GM19099 (cell line): ENCODE results near the gene NHLRC1.

Source experiments
- POLR2A ChIP-seq: IDR thresholded peaks from 3 replicates; pipeline ENCODE4 v1.6.1; 2011; ENCODE audit warnings: low read depth; ENCODE audit not compliant: insufficient read length; ENCODE audit errors: extremely low read depth

The NHLRC1 gene

GRCh38 chr6:18148304-18149025, 26.0 kb upstream of the NHLRC1 start:
- TF ChIP-seq POLR2A: no peak

DNA sequence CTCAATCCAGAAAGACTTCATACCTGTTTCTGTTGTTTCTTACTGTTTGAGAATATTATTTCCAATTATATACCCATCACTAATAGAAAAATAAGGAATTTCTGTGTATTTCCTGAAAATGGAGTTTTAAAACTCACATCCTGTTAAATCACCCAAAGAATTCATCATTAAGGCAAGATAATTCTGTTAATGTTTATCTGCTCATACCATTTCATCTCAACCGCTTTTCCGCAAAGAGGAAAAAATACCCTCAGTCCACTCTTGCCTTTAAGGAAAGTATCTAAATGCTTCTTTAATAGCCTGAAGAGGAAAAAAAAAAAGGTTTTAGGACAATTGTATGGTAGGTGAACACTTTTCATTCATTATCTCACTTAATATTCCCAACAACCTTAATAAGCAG, 25.1 kb upstream of the NHLRC1 start:
- TF ChIP-seq POLR2A: no peak

- TF ChIP-seq POLR2A: no peak
These were observed 24.7 kb upstream of the NHLRC1 start for GRCh38 chr6:18147160-18147559.

DNA sequence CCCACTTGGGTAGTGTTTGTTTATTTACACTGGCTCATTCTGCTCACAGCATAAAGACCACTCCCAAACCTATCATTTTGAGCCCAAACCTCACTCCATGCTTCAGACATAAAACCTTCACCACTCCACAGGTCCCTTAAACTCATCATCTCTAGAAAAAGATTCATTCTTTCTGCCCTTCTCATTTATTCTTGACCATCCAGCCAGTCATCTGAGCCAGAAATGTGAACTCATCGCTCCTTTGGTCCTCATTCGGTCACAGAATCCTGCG, 20.0 kb upstream of the NHLRC1 start:
- no peak for TF ChIP-seq POLR2A

DNA sequence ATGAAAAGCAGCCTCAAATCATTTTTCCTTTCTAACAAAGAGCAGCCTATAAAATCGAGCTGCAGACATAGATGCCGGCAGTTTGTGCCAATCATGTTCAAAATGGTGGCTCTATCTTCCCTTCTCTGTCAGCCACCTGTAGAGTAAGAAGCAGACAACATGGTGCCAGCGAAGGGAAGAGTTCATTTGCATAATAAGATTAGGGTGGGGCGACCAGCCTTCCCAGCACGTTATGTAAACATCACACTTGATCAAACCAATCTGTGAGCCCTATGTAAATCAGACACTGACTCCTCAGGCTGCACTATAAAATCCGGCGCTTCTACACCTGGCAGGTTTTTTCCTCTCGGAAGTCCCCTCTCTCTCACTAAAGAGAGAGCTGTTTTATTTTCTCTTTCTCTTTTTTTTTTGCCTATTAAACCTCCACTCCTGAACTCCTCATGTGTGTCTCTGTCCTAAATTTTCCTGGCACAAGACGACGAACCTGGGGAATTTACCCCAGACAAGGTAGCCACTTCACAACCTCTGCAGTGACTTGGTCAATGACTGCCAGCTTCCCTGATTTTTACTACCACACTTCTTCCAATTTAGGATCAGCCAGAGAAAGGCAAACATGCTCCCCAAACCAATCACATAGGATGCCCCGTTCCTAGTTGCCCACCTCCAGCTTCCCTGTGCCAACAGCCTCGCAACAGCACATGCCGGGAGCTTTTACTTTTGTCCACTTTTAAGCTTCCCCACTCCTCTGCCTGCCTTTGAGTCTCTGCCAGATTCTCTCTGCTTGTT, 19.5 kb upstream of the NHLRC1 start:
- TF ChIP-seq POLR2A: no peak

GRCh38 chr6:18139935-18140621, 17.6 kb upstream of the NHLRC1 start:
- no peak for TF ChIP-seq POLR2A

DNA sequence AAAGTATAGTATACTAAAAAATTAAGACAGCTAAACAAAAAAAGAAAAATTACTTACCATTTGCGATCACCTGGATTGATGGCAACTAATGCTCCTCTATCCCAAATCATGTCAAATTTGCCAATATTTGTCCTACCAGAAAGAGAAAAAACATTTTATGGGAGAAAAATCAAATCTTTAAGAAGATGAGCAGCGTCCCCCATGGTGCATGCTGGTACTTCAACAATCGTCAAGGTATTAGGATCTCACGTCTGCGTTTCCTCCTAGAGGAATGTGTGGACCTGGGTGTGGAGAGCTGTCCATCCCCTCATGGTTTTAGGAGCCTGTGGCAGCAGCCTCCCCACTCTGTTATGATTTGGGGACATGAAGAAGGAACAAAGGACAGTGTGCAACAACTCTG, 16.4 kb upstream of the NHLRC1 start:
- TF ChIP-seq POLR2A: no peak

DNA sequence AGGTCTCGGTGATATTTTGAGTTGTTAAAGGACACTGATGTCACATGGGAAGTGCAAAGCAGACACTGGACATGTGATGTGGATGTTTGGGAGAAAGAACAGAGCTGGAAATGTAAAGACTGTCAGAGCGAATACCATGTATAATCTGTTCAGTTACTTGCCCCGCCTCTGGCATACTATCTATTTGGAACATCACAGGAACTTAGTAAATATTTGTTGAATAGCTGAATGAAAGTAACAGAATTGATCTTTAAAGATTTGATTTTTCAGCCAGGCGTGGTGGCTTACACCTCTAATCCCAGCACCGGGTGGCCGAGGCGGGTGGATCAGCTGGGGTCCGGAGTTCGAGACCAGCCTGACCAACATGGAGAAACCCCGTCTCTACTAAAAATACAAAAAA, 13.8 kb upstream of the NHLRC1 start:
- no peak for TF ChIP-seq POLR2A

DNA sequence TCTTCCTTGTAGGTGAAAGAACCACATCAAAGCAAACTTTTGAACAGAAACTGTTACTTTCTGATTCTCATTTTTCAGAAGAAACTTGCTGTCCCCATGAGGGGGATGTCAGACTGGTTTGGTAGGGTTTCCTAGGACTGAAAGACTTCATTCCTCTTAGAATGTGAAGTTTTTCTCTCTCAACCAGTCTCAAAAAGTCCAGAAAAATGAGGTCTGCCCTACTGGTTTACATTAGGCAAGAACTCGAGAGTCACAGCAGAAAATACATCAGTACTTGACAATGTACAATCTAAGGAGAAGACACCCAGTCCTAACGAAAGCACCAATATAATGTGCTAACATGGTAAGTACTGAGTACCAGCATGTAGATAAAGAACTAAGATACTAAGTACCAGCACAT, 12.7 kb upstream of the NHLRC1 start:
- no peak for TF ChIP-seq POLR2A

- no peak for TF ChIP-seq POLR2A
These were observed 9.9 kb upstream of the NHLRC1 start for GRCh38 chr6:18132346-18132745.

- TF ChIP-seq POLR2A: no peak
These were observed 3.6 kb upstream of the NHLRC1 start for GRCh38 chr6:18126121-18126520.

GRCh38 chr6:18121580-18122127, 823 bp downstream of the NHLRC1 start:
- TF ChIP-seq POLR2A: no peak

DNA sequence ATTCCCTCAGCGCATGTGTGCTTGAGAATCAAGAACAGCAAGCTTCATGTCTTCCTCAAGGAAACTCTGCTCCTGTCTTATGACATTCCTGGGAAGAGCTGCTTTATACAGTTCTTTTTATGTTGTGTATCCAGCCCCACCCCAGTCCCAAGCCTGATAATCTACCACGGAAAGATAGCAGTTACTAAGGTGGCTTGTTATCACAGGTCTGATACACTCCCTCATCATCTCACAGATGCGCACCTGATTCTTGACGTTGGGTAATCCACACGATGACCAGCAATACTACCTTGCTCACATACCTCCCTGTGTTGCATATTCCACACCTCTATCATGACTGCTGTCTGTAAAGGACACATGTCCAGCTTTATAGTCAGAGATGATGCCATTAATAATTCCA, 3.2 kb downstream of the NHLRC1 start:
- TF ChIP-seq POLR2A: no peak

- no peak for TF ChIP-seq POLR2A
These were observed 4.1 kb downstream of the NHLRC1 start for GRCh38 chr6:18118330-18118729.

- no peak for TF ChIP-seq POLR2A
These were observed 5.3 kb downstream of the NHLRC1 start for GRCh38 chr6:18117136-18117535.

- TF ChIP-seq POLR2A: no peak
These were observed 7.1 kb downstream of the NHLRC1 start for GRCh38 chr6:18115356-18115755.

DNA sequence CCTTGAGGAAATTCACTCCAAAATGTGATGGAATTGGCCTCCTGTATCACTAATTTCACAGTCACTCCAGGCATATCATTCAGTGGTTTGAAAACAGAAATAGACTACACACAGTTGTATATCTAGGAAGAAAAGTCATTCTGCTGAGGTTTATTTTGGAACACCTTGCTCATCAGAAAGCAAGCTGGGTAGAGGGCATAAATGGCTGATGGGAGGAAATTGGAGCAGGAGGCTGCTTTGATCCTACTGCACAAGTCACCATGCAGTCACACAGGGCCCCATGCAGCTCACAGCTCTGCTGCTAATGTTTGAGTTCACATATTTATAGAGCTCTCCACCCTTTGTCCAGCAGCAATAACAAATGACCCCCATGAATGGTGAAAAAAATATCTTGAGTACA, 12.3 kb downstream of the NHLRC1 start:
- no peak for TF ChIP-seq POLR2A

DNA sequence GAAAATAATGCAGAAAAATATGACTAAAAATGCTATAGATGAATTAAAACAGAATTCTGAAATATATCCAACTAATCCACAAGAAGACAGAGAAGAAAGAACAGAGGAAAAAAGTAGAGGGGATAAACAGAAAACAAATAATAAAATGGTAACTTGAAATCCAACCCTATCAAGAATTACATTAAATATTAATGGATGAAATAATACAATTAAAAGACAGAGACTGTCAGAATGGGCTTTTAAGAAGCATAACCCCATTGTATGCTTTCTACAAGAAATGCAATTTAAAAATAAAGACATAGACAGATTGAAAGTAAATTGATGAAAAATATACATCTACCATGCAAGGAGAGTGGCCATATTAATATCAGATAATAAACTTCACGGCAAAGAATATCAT, 15.4 kb downstream of the NHLRC1 start:
- no peak for TF ChIP-seq POLR2A
